CD4-positive, CD25-positive, alpha-beta regulatory T cell (primary cell): ENCODE measurements around the gene RAB34. TPM values are rescaled to one million over a fixed set of nuclear protein-coding genes. Genes with fewer than 3 reads are reported as not detected.

ENCODE experiments used
- ATAC-seq, 2 donors: fragments of 150-1000 bp; cut with Tn5 transposase; one replicate each; pipeline ENCODE4 v1.10.0; 2021; ENCODE audit warnings: low read depth in 2 of 2, moderate number of reproducible peaks in 2 of 2, moderate library complexity in 1 of 2
- DNase-seq, 3 donors: peaks; one replicate each; pipeline versions ENCODE4 v3.0.0 to v3.0.0-alpha.2; 2012 to 2022; ENCODE audit warnings: mixed read lengths in 1 of 3
- H3K27ac ChIP-seq: one replicate; pipeline ENCODE4 v1.7.0; 2013; ENCODE audit warnings: mild to moderate bottlenecking, low read length; ENCODE audit not compliant: insufficient read depth, poor library complexity, severe bottlenecking
- H3K27me3 ChIP-seq: one replicate; pipeline ENCODE4 v1.7.0; 2013; ENCODE audit warnings: low read length; ENCODE audit not compliant: control insufficient read depth, insufficient read depth
- H3K36me3 ChIP-seq: one replicate; pipeline ENCODE4 v1.7.0; 2013; ENCODE audit warnings: mild to moderate bottlenecking, low read length, moderate library complexity; ENCODE audit not compliant: control insufficient read depth, insufficient read depth
- H3K4me1 ChIP-seq: 2 replicates; pipeline ENCODE4 v1.7.0; 2013; ENCODE audit warnings: mild to moderate bottlenecking, low read length; ENCODE audit not compliant: insufficient read depth, control insufficient read depth, poor library complexity, severe bottlenecking
- H3K4me3 ChIP-seq: one replicate; pipeline ENCODE4 v1.7.0; 2013; ENCODE audit warnings: low read depth, mild to moderate bottlenecking, low read length, moderate library complexity
- H3K9me3 ChIP-seq, 2 experiments: 1 replicate in 1 of 2; 2 replicates in 1 of 2; pipeline ENCODE4 v1.7.0; 2013; ENCODE audit warnings: low read length in 2 of 2, mild to moderate bottlenecking in 1 of 2, moderate library complexity in 1 of 2; ENCODE audit not compliant: control insufficient read depth in 2 of 2
- H3K27ac Mint-ChIP-seq, 3 donors: one replicate each; pipeline ENCODE4 v1.8.0; 2020 to 2022; ENCODE audit warnings: mild to moderate bottlenecking in 3 of 3, mixed read lengths in 3 of 3, moderate library complexity in 2 of 3
- H3K27me3 Mint-ChIP-seq: one replicate; pipeline ENCODE4 v1.8.0; 2022; ENCODE audit warnings: mild to moderate bottlenecking, mixed read lengths
- H3K36me3 Mint-ChIP-seq: one replicate; pipeline ENCODE4 v1.8.0; 2020; ENCODE audit warnings: mixed read lengths
- H3K4me1 Mint-ChIP-seq, 4 donors: one replicate each; pipeline ENCODE4 v1.8.0; 2020 to 2022; ENCODE audit warnings: mixed read lengths in 4 of 4, mild to moderate bottlenecking in 1 of 4
- H3K4me3 Mint-ChIP-seq, 4 donors: one replicate each; pipeline ENCODE4 v1.8.0; 2020 to 2022; ENCODE audit warnings: mild to moderate bottlenecking in 4 of 4, mixed read lengths in 4 of 4, moderate library complexity in 3 of 4
- H3K9me3 Mint-ChIP-seq, 7 donors: one replicate each; pipeline ENCODE4 v1.8.0; 2020 to 2022; ENCODE audit warnings: mixed read lengths in 7 of 7, mild to moderate bottlenecking in 3 of 7, moderate library complexity in 2 of 7
- polyA plus RNA-seq, 4 donors: library from polyadenylated mRNA; unstranded; fragments of 300-500 nt; fragmentation: Illumina TruSeq; gene quantifications; one replicate each; pipeline ENCODE4 v1.2.3, GENCODE V29; 2021
- total RNA-seq: library from RNA; stranded (reverse); gene quantifications from one replicate; pipeline ENCODE4 v1.2.3, GENCODE V29; 2022

RAB34 gene
- total and polyA plus RNA-seq, 5 donors from 2014 or later, result 4.0 to 11.5 (median 6.7) TPM

GRCh38 chr17:28748852-28749515, 31.3 kb upstream of the RAB34 start:
- Histone ChIP-seq H3K27me3 (no peaks in the 10 kb centered on the region), H3K36me3 (peaks cover 14% of the 10 kb centered on the region), H3K9me3 (no peaks in the 10 kb centered on the region), H3K4me1 (peaks cover 29% of the 10 kb centered on the region), H3K4me3 (no peak overlapping the region), H3K27ac (no peak overlapping the region)
- ATAC-seq, result no peak
- Mint-ChIP-seq H3K36me3 (no peaks in the 10 kb centered on the region), H3K27me3 (no peaks in the 10 kb centered on the region), H3K4me1 (peaks cover 0 to 36% (median 7%) of the 10 kb centered on the region in 4 donors), H3K9me3 (no peaks in the 10 kb centered on the region), H3K4me3 (peak overlapping the region in 1 of 4 donors; percentile 52), H3K27ac (peak overlapping the region in 1 of 3 donors; percentile 78)
- DNase-seq, result no peak

GRCh38 chr17:28747801-28748750, 30.4 kb upstream of the RAB34 start:
- Histone ChIP-seq H3K27me3 (no peaks in the 10 kb centered on the region), H3K27ac (peak overlapping the region; percentile 41), H3K36me3 (peaks cover 14% of the 10 kb centered on the region), H3K4me3 (no peak overlapping the region), H3K9me3 (no peaks in the 10 kb centered on the region), H3K4me1 (peaks cover 36% of the 10 kb centered on the region)
- no peak for ATAC-seq
- no peak for DNase-seq
- Mint-ChIP-seq H3K9me3 (no peaks in the 10 kb centered on the region), H3K27ac (peak overlapping the region in 1 of 3 donors; percentile 78), H3K4me3 (peak overlapping the region in 1 of 4 donors; percentile 52), H3K36me3 (no peaks in the 10 kb centered on the region), H3K27me3 (no peaks in the 10 kb centered on the region), H3K4me1 (peaks cover 0 to 38% (median 7%) of the 10 kb centered on the region in 4 donors)

- Mint-ChIP-seq H3K27ac (no peak overlapping the region), H3K4me3 (peak overlapping the region in 2 of 4 donors; percentile 22 to 97), H3K36me3 (no peaks in the 10 kb centered on the region), H3K9me3 (no peaks in the 10 kb centered on the region), H3K4me1 (peaks cover 0 to 36% (median 7%) of the 10 kb centered on the region in 4 donors), H3K27me3 (no peaks in the 10 kb centered on the region)
- Histone ChIP-seq H3K27ac (no peak overlapping the region), H3K36me3 (peaks cover 14% of the 10 kb centered on the region), H3K27me3 (no peaks in the 10 kb centered on the region), H3K4me1 (peaks cover 38% of the 10 kb centered on the region), H3K9me3 (no peaks in the 10 kb centered on the region), H3K4me3 (no peak overlapping the region)
- ATAC-seq, result no peak
- DNase-seq, result no peak
These were observed 29.5 kb upstream of the RAB34 start for GRCh38 chr17:28747051-28747691.

GRCh38 chr17:28746611-28747050, 29.0 kb upstream of the RAB34 start:
- Histone ChIP-seq H3K4me1 (peaks cover 38% of the 10 kb centered on the region), H3K9me3 (no peaks in the 10 kb centered on the region), H3K27me3 (no peaks in the 10 kb centered on the region), H3K4me3 (no peak overlapping the region), H3K36me3 (peaks cover 14% of the 10 kb centered on the region), H3K27ac (peak overlapping the region; percentile 19)
- DNase-seq, result no peak
- Mint-ChIP-seq H3K36me3 (no peaks in the 10 kb centered on the region), H3K27me3 (no peaks in the 10 kb centered on the region), H3K27ac (peak overlapping the region; percentile 69 to 91 (median 74)), H3K4me3 (peak overlapping the region; percentile 90 to 97 (median 93)), H3K4me1 (peaks cover 0 to 36% (median 7%) of the 10 kb centered on the region in 4 donors), H3K9me3 (no peaks in the 10 kb centered on the region)
- no peak for ATAC-seq

- Histone ChIP-seq H3K27ac (peak overlapping the region; percentile 92), H3K27me3 (no peaks in the 10 kb centered on the region), H3K9me3 (no peaks in the 10 kb centered on the region), H3K4me1 (peaks cover 38% of the 10 kb centered on the region), H3K36me3 (peaks cover 14% of the 10 kb centered on the region), H3K4me3 (no peak overlapping the region)
- H3K27me3 Mint-ChIP-seq, result no peaks in the 10 kb centered on the region
- no peak for DNase-seq
- no peak for ATAC-seq
- peaks cover 0 to 36% (median 7%) of the 10 kb centered on the region in 4 donors for H3K4me1 Mint-ChIP-seq
- no peaks in the 10 kb centered on the region for H3K36me3 Mint-ChIP-seq
- peak overlapping the region; percentile 69 to 91 (median 74) for H3K27ac Mint-ChIP-seq
- H3K9me3 Mint-ChIP-seq, result no peaks in the 10 kb centered on the region
- peak overlapping the region; percentile 90 to 97 (median 93) for H3K4me3 Mint-ChIP-seq
These were observed 28.2 kb upstream of the RAB34 start for GRCh38 chr17:28745786-28746411.

GRCh38 chr17:28744972-28745785, 27.5 kb upstream of the RAB34 start:
- H3K4me3 ChIP-seq, result peak overlapping the region; percentile 89
- peaks cover 14% of the 10 kb centered on the region for H3K36me3 ChIP-seq
- H3K9me3 ChIP-seq, result no peaks in the 10 kb centered on the region
- peaks cover 0 to 35% (median 5%) of the 10 kb centered on the region in 4 donors for H3K4me1 Mint-ChIP-seq
- ATAC-seq (no peak), DNase-seq (peak in 2 of 3 donors; percentile 33 to 55)
- H3K27ac Mint-ChIP-seq, result peak overlapping the region; percentile 74 to 93 (median 88)
- H3K27me3 ChIP-seq, result no peaks in the 10 kb centered on the region
- no peaks in the 10 kb centered on the region for H3K9me3 Mint-ChIP-seq
- H3K4me1 ChIP-seq, result peaks cover 38% of the 10 kb centered on the region
- peak overlapping the region; percentile 90 to 97 (median 93) for H3K4me3 Mint-ChIP-seq
- peak overlapping the region; percentile 92 for H3K27ac ChIP-seq
- no peaks in the 10 kb centered on the region for H3K36me3 Mint-ChIP-seq
- no peaks in the 10 kb centered on the region for H3K27me3 Mint-ChIP-seq
